ENCODE data around the gene FGD5. TPM values are rescaled to one million over a fixed set of nuclear protein-coding genes. Genes with fewer than 3 reads are reported as not detected.
A peak's percentile ranks its signal among the peaks of the same experiment; 100 is the strongest.

The FGD5 gene
- total RNA-seq, 2 donors from 2014 or later: 34.7 to 35.4 TPM

- intact Hi-C loops (cut with DNase I): no loop called here
- DNase-seq (ENCODE audit: low spot score): no peak
Measured at GRCh38 chr3:14906355-14906971, 87.7 kb downstream of the FGD5 start.

- intact Hi-C loops (cut with DNase I): no loop called here
- DNase-seq (ENCODE audit: low spot score): no peak
Measured at GRCh38 chr3:14907043-14907966, 88.5 kb downstream of the FGD5 start.

GRCh38 chr3:14909250-14909649 is 90.5 kb downstream of the FGD5 start:
- intact Hi-C loops (cut with DNase I): no loop called here
- no peak for DNase-seq (ENCODE audit: low spot score)

- intact Hi-C loops (cut with DNase I): loop anchor here in 1 of 2 donors (10.0 kb wide), 1 partner anchor 117 kb away; no protein-coding TSS in a partner anchor
- DNase-seq (ENCODE audit: low spot score): no peak
Measured at GRCh38 chr3:14911651-14912050, 92.9 kb downstream of the FGD5 start.

- no peak for DNase-seq (ENCODE audit: low spot score)
Measured at GRCh38 chr3:14913071-14913925, 94.5 kb downstream of the FGD5 start.

GRCh38 chr3:14913926-14914778 is 95.4 kb downstream of the FGD5 start:
- no peak for DNase-seq (ENCODE audit: low spot score)
- intact Hi-C loops (cut with DNase I): loop anchor here in 1 of 2 donors (10.0 kb wide), 1 partner anchor 119 kb away; no protein-coding TSS in a partner anchor

More at GRCh38 chr3:14913071-14913925, 94.5 kb downstream of the FGD5 start:
- intact Hi-C loops (cut with DNase I): loop anchor here in 1 of 2 donors (10.0 kb wide), 1 partner anchor 118 kb away; no protein-coding TSS in a partner anchor

GRCh38 chr3:14914779-14915117 is 96.0 kb downstream of the FGD5 start:
- no peak for DNase-seq (ENCODE audit: low spot score)
- intact Hi-C loops (cut with DNase I): loop anchor here in 1 of 2 donors (10.0 kb wide), 1 partner anchor 120 kb away; no protein-coding TSS in a partner anchor

GRCh38 chr3:14915636-14916222 is 97.0 kb downstream of the FGD5 start:
- intact Hi-C loops (cut with DNase I): loop anchor here in 1 of 2 donors (10.0 kb wide), 1 partner anchor 121 kb away; no protein-coding TSS in a partner anchor
- DNase-seq (ENCODE audit: low spot score): no peak

GRCh38 chr3:14918356-14918860 is 99.6 kb downstream of the FGD5 start:
- intact Hi-C loops (cut with DNase I): loop anchor here in 1 of 2 donors (10.0 kb wide), 1 partner anchor 124 kb away; no protein-coding TSS in a partner anchor
- no peak for DNase-seq (ENCODE audit: low spot score)

GRCh38 chr3:14920536-14920935 is 101.8 kb downstream of the FGD5 start:
- DNase-seq (ENCODE audit: low spot score): no peak
- intact Hi-C loops (cut with DNase I): loop anchor here in 1 of 2 donors (5.0 kb wide), 2 partner anchors 128 to 248 kb away; no protein-coding TSS in a partner anchor

- intact Hi-C loops (cut with DNase I): loop anchor here in 1 of 2 donors (5.0 kb wide), 2 partner anchors 129 to 249 kb away; no protein-coding TSS in a partner anchor
- DNase-seq (ENCODE audit: low spot score): peak; percentile 96
Measured at GRCh38 chr3:14921034-14921616, 102.4 kb downstream of the FGD5 start.

GRCh38 chr3:14921811-14922705 is 103.3 kb downstream of the FGD5 start:
- intact Hi-C loops (cut with DNase I): loop anchor here (1.0 to 5.0 kb wide), 3 partner anchors 130 to 416 kb away; no protein-coding TSS in a partner anchor
- DNase-seq (ENCODE audit: low spot score): no peak

GRCh38 chr3:14922863-14923262 is 104.1 kb downstream of the FGD5 start:
- intact Hi-C loops (cut with DNase I): loop anchor here (1.0 to 5.0 kb wide), 3 partner anchors 131 to 417 kb away; no protein-coding TSS in a partner anchor
- DNase-seq (ENCODE audit: low spot score): no peak

GRCh38 chr3:14923476-14923875 is 104.7 kb downstream of the FGD5 start:
- DNase-seq (ENCODE audit: low spot score): no peak
- intact Hi-C loops (cut with DNase I): loop anchor here in 1 of 2 donors (5.0 kb wide), 2 partner anchors 131 to 251 kb away; no protein-coding TSS in a partner anchor

GRCh38 chr3:14925729-14926591 is 107.2 kb downstream of the FGD5 start:
- intact Hi-C loops (cut with DNase I): no loop called here

More at GRCh38 chr3:14925729-14926591, 107.2 kb downstream of the FGD5 start:
- no peak for DNase-seq (ENCODE audit: low spot score)
